ENCODE results near the gene ILKAP. TPM values are rescaled to one million over a fixed set of nuclear protein-coding genes. Genes with fewer than 3 reads are reported as not detected.
"Not testable (repeated sequence)": the region's sequence is repeated elsewhere in the genome, so short reads cannot be mapped to it uniquely, and the experiment has no call there.

The ILKAP gene
- total and polyA plus RNA-seq, 4 experiments from 2014 or later = 44.4 to 87.8 (median 63.2) TPM

DNA sequence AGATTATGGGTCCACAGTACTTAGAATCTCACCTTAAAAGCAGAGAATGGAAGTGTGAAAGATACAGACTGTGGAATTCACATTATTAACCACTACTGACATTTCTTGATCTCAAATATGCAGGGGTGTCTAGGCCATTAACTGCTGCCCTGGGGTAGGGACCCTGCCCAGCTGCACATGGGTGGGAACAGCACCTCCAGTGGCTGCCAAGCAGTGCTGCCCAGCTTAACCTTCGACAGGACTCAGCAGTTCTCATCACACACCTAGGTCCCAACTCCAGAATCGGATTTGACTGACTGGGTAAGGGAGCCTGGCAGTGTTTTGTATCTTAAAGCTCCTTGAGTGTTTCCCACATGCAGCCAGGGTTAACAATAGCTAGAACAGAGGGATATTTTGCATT, 29.8 kb downstream of the ILKAP start:
- intact Hi-C loops (cut with micrococcal nuclease) = no loop called here
- H3K27ac ChIP-seq (ENCODE audit: low read depth, low read length) = no peak overlapping the region
- CTCF ChIA-PET (ENCODE audit: partially characterized antibody) = no interaction called here
- H3K4me1 ChIP-seq (ENCODE audit: insufficient read depth, low read length) = no peaks in the 10 kb centered on the region
- H3K9me3 ChIP-seq (ENCODE audit: control insufficient read depth in 1 of 2, low read length in 2 of 2) = no peaks in the 10 kb centered on the region
- POLR2A ChIA-PET (ENCODE audit: partially characterized antibody) = no interaction called here
- H3K4me3 Mint-ChIP-seq = no peak overlapping the region
- H3K4me3 ChIP-seq (ENCODE audit: low read length in 2 of 2) = no peak overlapping the region
- DNase-seq = no peak
- H3K27me3 ChIP-seq (ENCODE audit: insufficient read depth, low read length) = no peaks in the 10 kb centered on the region
- H3K4me1 Mint-ChIP-seq = no peaks in the 10 kb centered on the region
- no peaks in the 10 kb centered on the region for H3K27me3 Mint-ChIP-seq
- H3K36me3 Mint-ChIP-seq = peaks cover 52 to 84% of the 10 kb centered on the region in 2 donors
- H3K27ac Mint-ChIP-seq = no peak overlapping the region
- peaks cover 75% of the 10 kb centered on the region for H3K36me3 ChIP-seq (ENCODE audit: insufficient read depth, low read length)
- H3K9me3 Mint-ChIP-seq = no peaks in the 10 kb centered on the region

DNA sequence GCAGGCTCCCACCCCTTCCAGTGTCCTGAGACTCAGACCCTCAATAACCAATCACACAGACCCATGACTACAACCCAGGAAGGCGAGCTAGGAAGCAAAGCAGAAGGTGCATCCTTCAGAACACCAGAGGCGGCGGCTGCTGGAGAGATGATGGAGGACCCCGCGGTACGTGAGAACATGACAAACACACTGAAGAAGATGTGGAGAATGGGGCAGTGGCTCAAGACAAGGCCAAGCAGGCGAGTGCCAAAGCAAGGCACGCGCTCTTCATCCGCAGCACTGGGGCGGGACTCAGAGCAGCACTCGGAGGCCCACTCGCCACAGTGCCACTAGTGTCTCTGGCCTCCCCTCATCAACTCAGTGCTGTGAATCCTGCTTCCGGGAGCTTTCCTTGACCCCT, 31.1 kb downstream of the ILKAP start:
- no peaks in the 10 kb centered on the region for H3K27me3 Mint-ChIP-seq
- no peak overlapping the region for H3K4me3 Mint-ChIP-seq
- no peaks in the 10 kb centered on the region for H3K4me1 Mint-ChIP-seq
- no peaks in the 10 kb centered on the region for H3K9me3 Mint-ChIP-seq
- Histone ChIP-seq H3K4me3 (ENCODE audit: low read length in 2 of 2) (no peak overlapping the region), H3K9me3 (ENCODE audit: control insufficient read depth in 1 of 2, low read length in 2 of 2) (no peaks in the 10 kb centered on the region), H3K36me3 (ENCODE audit: insufficient read depth, low read length) (peaks cover 66% of the 10 kb centered on the region), H3K4me1 (ENCODE audit: insufficient read depth, low read length) (no peaks in the 10 kb centered on the region), H3K27me3 (ENCODE audit: insufficient read depth, low read length) (no peaks in the 10 kb centered on the region), H3K27ac (ENCODE audit: low read depth, low read length) (no peak overlapping the region)
- intact Hi-C loops (cut with micrococcal nuclease) = no loop called here
- DNase-seq = no peak
- POLR2A ChIA-PET (ENCODE audit: partially characterized antibody) = no interaction called here
- H3K36me3 Mint-ChIP-seq = peaks cover 52 to 84% of the 10 kb centered on the region in 2 donors
- CTCF ChIA-PET (ENCODE audit: partially characterized antibody) = no interaction called here
- H3K27ac Mint-ChIP-seq = peak overlapping the region in 2 of 7 donors; percentile 46 to 82

DNA sequence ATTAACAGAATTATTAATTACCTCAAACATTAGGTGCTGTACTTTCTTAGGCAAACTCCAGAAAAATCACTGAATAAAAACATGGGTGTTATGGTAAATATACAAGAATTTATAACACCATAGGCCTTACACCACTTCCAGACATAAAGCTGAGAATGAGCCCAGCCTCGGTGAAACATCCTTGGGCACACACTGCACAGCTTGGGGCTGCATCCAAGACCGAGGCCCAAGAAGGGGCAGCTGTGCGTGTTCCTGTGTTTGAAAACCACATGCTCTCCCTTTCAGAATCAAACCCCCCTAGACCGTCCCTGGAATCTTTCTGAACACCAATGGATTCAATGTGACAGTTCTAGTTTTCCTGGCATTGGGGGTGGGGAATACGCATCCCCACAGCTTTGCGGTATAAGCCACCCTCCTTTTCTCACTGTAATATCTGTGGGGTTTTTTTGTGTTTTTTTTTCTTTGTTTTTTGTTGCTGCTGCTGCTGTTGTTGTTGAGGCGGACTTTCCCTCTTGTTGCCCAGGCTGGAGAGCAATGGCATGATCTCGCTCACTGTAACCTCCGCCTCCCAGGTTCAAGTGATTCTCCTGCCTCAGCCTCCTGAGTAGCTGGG, 31.8 kb downstream of the ILKAP start:
- no peak overlapping the region for H3K4me3 ChIP-seq (ENCODE audit: low read length in 2 of 2)
- H3K27me3 Mint-ChIP-seq = no peaks in the 10 kb centered on the region
- H3K4me1 Mint-ChIP-seq = no peaks in the 10 kb centered on the region
- no peaks in the 10 kb centered on the region for H3K27me3 ChIP-seq (ENCODE audit: insufficient read depth, low read length)
- no peaks in the 10 kb centered on the region for H3K4me1 ChIP-seq (ENCODE audit: insufficient read depth, low read length)
- no peak for DNase-seq
- H3K27ac ChIP-seq (ENCODE audit: low read depth, low read length) = no peak overlapping the region
- H3K27ac Mint-ChIP-seq = no peak overlapping the region
- intact Hi-C loops (cut with micrococcal nuclease) = no loop called here
- H3K36me3 Mint-ChIP-seq = peaks cover 44 to 78% of the 10 kb centered on the region in 2 donors
- ChIA-PET CTCF (ENCODE audit: partially characterized antibody) (no interaction called here), POLR2A (ENCODE audit: partially characterized antibody) (no interaction called here)
- no peak overlapping the region for H3K4me3 Mint-ChIP-seq
- no peaks in the 10 kb centered on the region for H3K9me3 ChIP-seq (ENCODE audit: control insufficient read depth in 1 of 2, low read length in 2 of 2)
- H3K36me3 ChIP-seq (ENCODE audit: insufficient read depth, low read length) = peaks cover 60% of the 10 kb centered on the region
- no peaks in the 10 kb centered on the region for H3K9me3 Mint-ChIP-seq

DNA sequence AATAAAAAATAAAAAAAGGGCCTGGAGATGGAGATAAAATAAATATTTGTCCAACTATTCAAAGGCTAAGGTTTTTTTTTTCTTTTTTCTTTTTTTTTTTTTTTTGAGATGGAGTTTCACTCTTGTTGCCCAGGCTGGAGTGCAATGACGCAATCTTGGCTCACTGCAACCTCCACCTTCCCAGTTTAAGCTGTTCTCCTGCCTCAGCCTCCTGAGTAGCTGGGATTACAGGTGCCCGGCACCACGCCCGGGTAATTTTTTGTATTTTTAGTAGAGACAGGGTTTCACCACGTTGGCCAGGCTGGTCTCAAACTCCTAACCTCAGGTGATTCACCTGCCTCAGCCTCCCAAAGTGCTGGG, 32.4 kb downstream of the ILKAP start:
- H3K27ac Mint-ChIP-seq; POLR2A ChIA-PET (ENCODE audit: partially characterized antibody); H3K9me3 Mint-ChIP-seq; H3K4me3 ChIP-seq (ENCODE audit: low read length in 2 of 2); H3K4me1 Mint-ChIP-seq; H3K27me3 Mint-ChIP-seq; H3K4me1 ChIP-seq (ENCODE audit: insufficient read depth, low read length); DNase-seq; H3K27ac ChIP-seq (ENCODE audit: low read depth, low read length); intact Hi-C loops (cut with micrococcal nuclease); H3K9me3 ChIP-seq (ENCODE audit: control insufficient read depth in 1 of 2, low read length in 2 of 2); H3K27me3 ChIP-seq (ENCODE audit: insufficient read depth, low read length); H3K4me3 Mint-ChIP-seq; CTCF ChIA-PET (ENCODE audit: partially characterized antibody): not testable (repeated sequence)
- H3K36me3 Mint-ChIP-seq = peaks cover 39 to 72% of the 10 kb centered on the region in 2 donors
- peaks cover 55% of the 10 kb centered on the region for H3K36me3 ChIP-seq (ENCODE audit: insufficient read depth, low read length)

DNA sequence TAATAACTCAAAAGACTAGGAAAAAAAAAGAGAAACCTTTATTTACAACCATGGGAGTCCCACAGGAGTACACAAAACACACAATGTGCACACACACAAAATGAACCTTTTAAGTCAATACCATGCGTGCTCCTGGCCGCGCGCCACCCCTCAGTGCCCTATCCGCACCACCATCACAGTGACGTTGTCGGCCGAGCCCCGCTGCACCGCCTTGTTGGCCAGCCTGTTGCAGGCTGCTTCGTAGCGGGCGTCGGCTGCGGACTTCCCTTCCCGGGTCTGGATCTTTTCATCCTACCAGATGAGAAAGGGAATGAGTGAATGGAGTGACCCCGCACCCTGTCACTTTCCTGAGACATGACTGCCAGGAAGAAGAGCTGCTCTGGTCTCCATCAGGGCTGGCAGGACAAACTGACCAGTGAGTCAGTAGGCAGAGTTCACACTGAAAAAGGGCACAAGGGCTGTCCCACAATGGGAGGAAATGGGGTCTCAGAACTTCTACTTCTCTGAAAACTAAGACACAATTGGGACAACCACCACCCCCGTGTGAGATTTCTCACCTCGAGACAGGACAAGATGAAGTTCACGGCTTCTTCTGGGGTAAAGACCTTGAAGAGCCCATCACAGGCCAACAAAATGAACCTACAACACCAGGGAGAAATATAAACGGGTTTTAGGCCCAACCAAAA, 33.0 kb downstream of the ILKAP start:
- peaks cover 55% of the 10 kb centered on the region for H3K36me3 ChIP-seq (ENCODE audit: insufficient read depth, low read length)
- no peaks in the 10 kb centered on the region for H3K27me3 ChIP-seq (ENCODE audit: insufficient read depth, low read length)
- intact Hi-C loops (cut with micrococcal nuclease) = no loop called here
- ChIA-PET CTCF (ENCODE audit: partially characterized antibody) (no interaction called here), POLR2A (ENCODE audit: partially characterized antibody) (no interaction called here)
- H3K4me3 ChIP-seq (ENCODE audit: low read length in 2 of 2) = no peak overlapping the region
- H3K27ac ChIP-seq (ENCODE audit: low read depth, low read length) = no peak overlapping the region
- H3K4me1 ChIP-seq (ENCODE audit: insufficient read depth, low read length) = no peaks in the 10 kb centered on the region
- Mint-ChIP-seq H3K36me3 (peaks cover 39 to 68% of the 10 kb centered on the region in 2 donors), H3K4me1 (peaks cover 0 to under 1% (median 0%) of the 10 kb centered on the region in 4 donors), H3K27me3 (no peaks in the 10 kb centered on the region), H3K9me3 (no peaks in the 10 kb centered on the region), H3K27ac (peak overlapping the region in 1 of 7 donors; percentile 39), H3K4me3 (no peak overlapping the region)
- H3K9me3 ChIP-seq (ENCODE audit: control insufficient read depth in 1 of 2, low read length in 2 of 2) = no peaks in the 10 kb centered on the region
- DNase-seq = no peak

DNA sequence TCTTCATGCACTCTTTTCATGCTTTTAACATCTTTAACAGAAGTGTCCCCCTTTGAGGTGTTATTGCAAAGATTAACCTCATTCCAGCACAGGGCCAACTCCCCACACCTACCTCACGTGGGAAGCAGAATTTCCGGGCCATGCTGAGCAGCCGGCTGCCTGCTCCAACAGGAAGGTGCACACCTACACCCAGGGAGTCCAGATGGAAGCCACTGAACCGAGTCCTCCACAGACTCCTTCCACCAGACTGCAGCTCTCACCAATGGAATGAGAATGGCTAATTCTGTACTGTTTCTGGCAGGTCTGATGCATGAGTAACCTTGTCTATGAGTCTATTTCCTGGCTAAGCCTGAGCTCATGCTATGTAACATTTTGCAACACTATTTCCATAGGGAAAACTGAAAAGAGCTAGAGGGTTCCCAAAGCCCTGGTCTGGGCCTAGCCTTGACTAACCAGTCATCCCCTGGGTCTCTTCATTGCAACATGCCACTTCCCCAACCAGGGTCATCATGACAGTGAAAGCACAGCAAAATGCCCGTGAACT, 33.7 kb downstream of the ILKAP start:
- Mint-ChIP-seq H3K9me3 (no peaks in the 10 kb centered on the region), H3K4me3 (no peak overlapping the region), H3K27ac (peak overlapping the region in 3 of 7 donors; percentile 12 to 39 (median 16)), H3K36me3 (peaks cover 39 to 62% of the 10 kb centered on the region in 2 donors), H3K4me1 (peaks cover 0 to 8% (median 3%) of the 10 kb centered on the region in 4 donors), H3K27me3 (peaks cover 5% of the 10 kb centered on the region in 2 donors)
- CTCF ChIA-PET (ENCODE audit: partially characterized antibody) = no interaction called here
- no peaks in the 10 kb centered on the region for H3K9me3 ChIP-seq (ENCODE audit: control insufficient read depth in 1 of 2, low read length in 2 of 2)
- H3K27ac ChIP-seq (ENCODE audit: low read depth, low read length) = no peak overlapping the region
- peaks cover 54% of the 10 kb centered on the region for H3K36me3 ChIP-seq (ENCODE audit: insufficient read depth, low read length)
- no peak overlapping the region for H3K4me3 ChIP-seq (ENCODE audit: low read length in 2 of 2)
- POLR2A ChIA-PET (ENCODE audit: partially characterized antibody) = no interaction called here
- DNase-seq = no peak
- H3K4me1 ChIP-seq (ENCODE audit: insufficient read depth, low read length) = no peaks in the 10 kb centered on the region
- no peaks in the 10 kb centered on the region for H3K27me3 ChIP-seq (ENCODE audit: insufficient read depth, low read length)
- intact Hi-C loops (cut with micrococcal nuclease) = no loop called here

DNA sequence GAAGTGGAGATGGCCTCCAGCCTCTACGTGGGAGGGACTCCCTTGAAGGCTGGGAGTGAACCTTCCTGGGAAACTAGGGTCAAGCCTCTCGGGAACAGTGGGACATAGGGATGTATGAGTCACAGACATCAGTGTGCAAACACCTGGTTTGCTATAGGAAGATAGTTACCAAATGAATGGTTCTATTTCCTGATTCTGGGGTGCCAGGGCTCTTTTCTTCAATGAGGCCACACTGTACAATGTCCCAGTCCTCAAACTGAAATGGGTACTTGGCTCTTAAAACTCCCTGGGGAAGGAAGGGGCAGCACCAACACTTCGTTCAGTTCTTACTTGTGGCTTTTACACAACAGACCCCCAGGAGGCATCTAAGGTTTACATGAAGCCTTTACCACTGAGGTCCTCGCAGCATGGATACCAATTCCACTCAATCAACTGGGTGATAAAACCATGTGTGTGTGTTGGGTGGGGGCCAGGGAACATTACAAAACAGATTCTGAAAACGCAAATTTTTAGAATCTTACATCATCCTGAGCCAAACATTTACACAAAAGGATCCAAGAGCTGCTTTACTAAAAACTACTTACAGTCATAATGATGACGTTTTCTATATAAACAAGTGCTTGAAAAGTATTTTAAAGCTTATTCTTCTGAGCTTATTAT, 34.3 kb downstream of the ILKAP start:
- peak overlapping the region in 2 of 7 donors; percentile 23 to 38 for H3K27ac Mint-ChIP-seq

More for the DNA sequence above, 34.3 kb downstream of the ILKAP start:
- CTCF ChIA-PET (ENCODE audit: partially characterized antibody) = no interaction called here
- H3K9me3 Mint-ChIP-seq = no peaks in the 10 kb centered on the region
- no peak for DNase-seq
- Histone ChIP-seq H3K27me3 (ENCODE audit: insufficient read depth, low read length) (no peaks in the 10 kb centered on the region), H3K27ac (ENCODE audit: low read depth, low read length) (no peak overlapping the region), H3K4me3 (ENCODE audit: low read length in 2 of 2) (no peak overlapping the region), H3K36me3 (ENCODE audit: insufficient read depth, low read length) (peaks cover 48% of the 10 kb centered on the region), H3K4me1 (ENCODE audit: insufficient read depth, low read length) (no peaks in the 10 kb centered on the region), H3K9me3 (ENCODE audit: control insufficient read depth in 1 of 2, low read length in 2 of 2) (no peaks in the 10 kb centered on the region)
- peaks cover 7 to 8% of the 10 kb centered on the region in 2 donors for H3K27me3 Mint-ChIP-seq
- intact Hi-C loops (cut with micrococcal nuclease) = no loop called here
- no peak overlapping the region for H3K4me3 Mint-ChIP-seq
- H3K4me1 Mint-ChIP-seq = peaks cover 0 to 9% (median 6%) of the 10 kb centered on the region in 4 donors
- POLR2A ChIA-PET (ENCODE audit: partially characterized antibody) = no interaction called here
- peaks cover 39 to 57% of the 10 kb centered on the region in 2 donors for H3K36me3 Mint-ChIP-seq
